ENCODE results near the gene CORO6. TPM values are rescaled to one million over a fixed set of nuclear protein-coding genes. Genes with fewer than 3 reads are reported as not detected.

Gene CORO6
- polyA plus RNA-seq, 1 donor (not counting 4 experiments of a cell fraction or from before 2014, with no cell fraction given): 20.5 TPM

DNA sequence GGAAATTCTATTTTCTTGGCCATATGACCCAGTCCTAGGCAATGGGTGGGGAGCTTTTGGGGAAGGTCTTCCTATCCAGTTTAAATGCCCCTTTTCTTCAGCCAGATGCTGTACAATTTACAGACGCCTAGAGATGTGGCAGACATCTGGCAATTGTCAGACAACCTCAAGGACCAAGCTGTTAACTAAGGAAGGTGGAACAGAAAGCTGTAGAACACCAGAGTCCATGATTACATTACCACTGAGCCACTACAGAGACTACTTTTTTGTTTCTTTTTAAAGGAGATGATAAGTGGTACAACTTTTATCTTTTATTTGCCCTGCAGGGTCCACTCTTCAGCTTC, 21.1 kb upstream of the CORO6 start:
- H3K4me1 ChIP-seq (ENCODE audit: control insufficient read depth, extremely low read depth, insufficient read depth, low read length): peaks cover 20% of the 10 kb centered on the region
- FAIRE-seq: no peak
- no peaks in the 10 kb centered on the region for H4K20me1 ChIP-seq (ENCODE audit: control insufficient read depth, extremely low read depth, insufficient read depth, low read length)
- no peaks in the 10 kb centered on the region for H3K36me3 ChIP-seq (ENCODE audit: control insufficient read depth in 2 of 2, extremely low read depth in 1 of 2, insufficient read depth in 2 of 2, low read length in 2 of 2)
- no peak overlapping the region for H3K9ac ChIP-seq (ENCODE audit: control insufficient read depth, extremely low read depth, insufficient read depth, low read length)
- H2AFZ ChIP-seq (ENCODE audit: control insufficient read depth, low read length): no peak overlapping the region
- TF ChIP-seq EZH2 (IDR thresholded peaks at IDR 0.05; ENCODE audit: low read length): no peak
- TF ChIP-seq, protein P1, sequence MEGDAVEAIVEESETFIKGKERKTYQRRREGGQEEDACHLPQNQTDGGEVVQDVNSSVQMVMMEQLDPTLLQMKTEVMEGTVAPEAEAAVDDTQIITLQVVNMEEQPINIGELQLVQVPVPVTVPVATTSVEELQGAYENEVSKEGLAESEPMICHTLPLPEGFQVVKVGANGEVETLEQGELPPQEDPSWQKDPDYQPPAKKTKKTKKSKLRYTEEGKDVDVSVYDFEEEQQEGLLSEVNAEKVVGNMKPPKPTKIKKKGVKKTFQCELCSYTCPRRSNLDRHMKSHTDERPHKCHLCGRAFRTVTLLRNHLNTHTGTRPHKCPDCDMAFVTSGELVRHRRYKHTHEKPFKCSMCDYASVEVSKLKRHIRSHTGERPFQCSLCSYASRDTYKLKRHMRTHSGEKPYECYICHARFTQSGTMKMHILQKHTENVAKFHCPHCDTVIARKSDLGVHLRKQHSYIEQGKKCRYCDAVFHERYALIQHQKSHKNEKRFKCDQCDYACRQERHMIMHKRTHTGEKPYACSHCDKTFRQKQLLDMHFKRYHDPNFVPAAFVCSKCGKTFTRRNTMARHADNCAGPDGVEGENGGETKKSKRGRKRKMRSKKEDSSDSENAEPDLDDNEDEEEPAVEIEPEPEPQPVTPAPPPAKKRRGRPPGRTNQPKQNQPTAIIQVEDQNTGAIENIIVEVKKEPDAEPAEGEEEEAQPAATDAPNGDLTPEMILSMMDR (optimal IDR thresholded peaks at IDR 0.05 in 1 of 3, IDR thresholded peaks at IDR 0.05 in 1 of 3, conservative IDR thresholded peaks at IDR 0.05 in 1 of 3; ENCODE audit: extremely low read depth in 1 of 3, insufficient read depth in 2 of 3, low read length in 3 of 3): no peak
- no peaks in the 10 kb centered on the region for H3K9me1 ChIP-seq (ENCODE audit: control insufficient read depth, extremely low read depth, insufficient read depth, low read length)
- DNase-seq (ENCODE audit: low read depth, low spot score): no peak
- no peaks in the 10 kb centered on the region for H3K27me3 ChIP-seq (ENCODE audit: control insufficient read depth, extremely low read depth, insufficient read depth, low read length)
- H3K4me3 ChIP-seq (ENCODE audit: control insufficient read depth in 2 of 3, extremely low read depth in 1 of 3, insufficient read depth in 2 of 3, low read depth in 1 of 3, low read length in 3 of 3): no peak overlapping the region
- dilution Hi-C loops (cut with MboI; ENCODE audit: extremely low pct_ligation_motif_present, low sequenced_read_pairs): no loop called here
- no peak overlapping the region for H3K4me2 ChIP-seq (ENCODE audit: control insufficient read depth, extremely low read depth, insufficient read depth, low read depth, low read length)
- no peak overlapping the region for H3K27ac ChIP-seq (ENCODE audit: control insufficient read depth, insufficient read depth, low read length)
- no peaks in the 10 kb centered on the region for H3K9me3 ChIP-seq (ENCODE audit: control insufficient read depth, low read depth, low read length)
- H3K79me2 ChIP-seq (ENCODE audit: control insufficient read depth, insufficient read depth, low read length): no peaks in the 10 kb centered on the region

DNA sequence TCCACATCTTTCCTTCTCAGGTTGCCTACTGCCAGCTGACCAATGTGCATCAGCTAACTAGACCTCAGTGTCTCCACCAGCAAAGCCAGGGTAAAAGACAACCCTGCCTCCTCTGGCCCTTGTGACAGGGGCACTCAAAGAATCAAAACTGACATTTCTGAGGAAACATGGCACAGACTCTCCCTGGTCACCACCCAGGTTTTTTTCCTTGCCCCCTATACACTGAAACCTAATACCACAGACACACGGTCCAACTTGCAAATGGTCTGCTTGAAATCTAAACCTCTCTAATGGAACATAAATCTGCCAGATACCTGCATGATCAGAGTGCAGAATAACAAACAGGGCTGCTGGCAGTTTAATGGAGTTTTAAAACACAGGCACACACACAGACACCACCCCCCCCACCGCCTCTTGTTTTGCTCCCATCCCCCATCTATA, 19.5 kb upstream of the CORO6 start:
- H3K4me1 ChIP-seq (ENCODE audit: control insufficient read depth, extremely low read depth, insufficient read depth, low read length): peaks cover 23% of the 10 kb centered on the region
- dilution Hi-C loops (cut with MboI; ENCODE audit: extremely low pct_ligation_motif_present, low sequenced_read_pairs): no loop called here
- TF ChIP-seq, protein P1 (optimal IDR thresholded peaks at IDR 0.05 in 1 of 3, IDR thresholded peaks at IDR 0.05 in 1 of 3, conservative IDR thresholded peaks at IDR 0.05 in 1 of 3; ENCODE audit: extremely low read depth in 1 of 3, insufficient read depth in 2 of 3, low read length in 3 of 3): no peak
- TF ChIP-seq EZH2 (IDR thresholded peaks at IDR 0.05; ENCODE audit: low read length): no peak
- no peak overlapping the region for H3K9ac ChIP-seq (ENCODE audit: control insufficient read depth, extremely low read depth, insufficient read depth, low read length)
- no peaks in the 10 kb centered on the region for H3K9me3 ChIP-seq (ENCODE audit: control insufficient read depth, low read depth, low read length)
- DNase-seq (ENCODE audit: low read depth, low spot score): no peak
- no peaks in the 10 kb centered on the region for H4K20me1 ChIP-seq (ENCODE audit: control insufficient read depth, extremely low read depth, insufficient read depth, low read length)
- H3K9me1 ChIP-seq (ENCODE audit: control insufficient read depth, extremely low read depth, insufficient read depth, low read length): no peaks in the 10 kb centered on the region
- H2AFZ ChIP-seq (ENCODE audit: control insufficient read depth, low read length): no peak overlapping the region
- no peaks in the 10 kb centered on the region for H3K79me2 ChIP-seq (ENCODE audit: control insufficient read depth, insufficient read depth, low read length)
- H3K4me2 ChIP-seq (ENCODE audit: control insufficient read depth, extremely low read depth, insufficient read depth, low read depth, low read length): no peak overlapping the region
- no peak for FAIRE-seq
- H3K27ac ChIP-seq (ENCODE audit: control insufficient read depth, insufficient read depth, low read length): no peak overlapping the region
- H3K36me3 ChIP-seq (ENCODE audit: control insufficient read depth in 2 of 2, extremely low read depth in 1 of 2, insufficient read depth in 2 of 2, low read length in 2 of 2): no peaks in the 10 kb centered on the region
- H3K27me3 ChIP-seq (ENCODE audit: control insufficient read depth, extremely low read depth, insufficient read depth, low read length): no peaks in the 10 kb centered on the region
- H3K4me3 ChIP-seq (ENCODE audit: control insufficient read depth in 2 of 3, extremely low read depth in 1 of 3, insufficient read depth in 2 of 3, low read depth in 1 of 3, low read length in 3 of 3): no peak overlapping the region

Data from keratinocyte (primary cell).